Fibroblast of gingiva (primary cell): Measurements from ENCODE around the gene CAMKK2.

Experiments
- DNase-seq: peaks from one replicate; pipeline ENCODE4 v3.0.0-alpha.2; 2011; ENCODE audit warnings: low read depth

Gene CAMKK2

DNA sequence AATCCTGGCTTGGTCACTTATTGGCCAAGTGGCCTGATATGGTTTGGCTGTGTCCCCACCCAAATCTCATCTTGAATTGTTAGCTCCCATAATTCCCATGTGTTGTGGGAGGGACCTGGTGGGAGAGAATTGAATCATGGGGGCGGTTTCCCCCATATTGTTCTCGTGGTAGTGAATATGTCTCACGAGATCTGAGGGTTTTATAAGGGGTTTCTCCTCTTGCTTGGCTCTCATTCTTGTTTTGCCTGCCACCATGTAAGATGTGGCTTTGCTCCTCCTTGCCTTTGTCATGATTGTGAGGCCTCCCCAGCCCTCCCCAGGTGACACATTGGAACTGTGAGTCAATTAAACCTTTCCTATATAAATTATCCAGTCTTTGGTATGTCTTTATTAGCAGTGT is 105.4 kb downstream of the CAMKK2 start:
- no peak for DNase-seq

DNA sequence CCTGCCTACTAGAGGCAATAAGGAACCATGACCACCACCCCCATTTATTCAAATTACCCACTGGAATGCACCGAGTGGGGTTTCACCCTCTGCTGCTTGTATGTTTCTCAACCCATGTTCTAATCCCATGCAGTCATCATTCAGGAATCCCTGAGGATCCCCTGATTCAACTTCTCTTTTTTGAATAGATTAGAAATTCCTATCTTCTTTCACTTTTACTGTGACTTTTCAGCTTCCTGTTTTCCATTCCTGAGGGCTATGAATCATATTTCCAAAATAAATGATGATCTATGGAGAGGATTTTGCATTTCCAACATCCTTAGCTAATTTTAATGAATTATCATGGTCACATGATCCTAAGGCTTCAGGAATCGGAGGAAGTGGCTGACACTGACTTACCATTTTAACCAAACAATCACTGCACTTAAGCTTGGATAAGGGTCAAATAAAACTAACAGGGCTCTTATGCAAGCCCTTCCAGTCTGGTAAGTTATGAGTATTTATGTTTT is 105.9 kb downstream of the CAMKK2 start:
- peak; percentile 83 for DNase-seq

DNA sequence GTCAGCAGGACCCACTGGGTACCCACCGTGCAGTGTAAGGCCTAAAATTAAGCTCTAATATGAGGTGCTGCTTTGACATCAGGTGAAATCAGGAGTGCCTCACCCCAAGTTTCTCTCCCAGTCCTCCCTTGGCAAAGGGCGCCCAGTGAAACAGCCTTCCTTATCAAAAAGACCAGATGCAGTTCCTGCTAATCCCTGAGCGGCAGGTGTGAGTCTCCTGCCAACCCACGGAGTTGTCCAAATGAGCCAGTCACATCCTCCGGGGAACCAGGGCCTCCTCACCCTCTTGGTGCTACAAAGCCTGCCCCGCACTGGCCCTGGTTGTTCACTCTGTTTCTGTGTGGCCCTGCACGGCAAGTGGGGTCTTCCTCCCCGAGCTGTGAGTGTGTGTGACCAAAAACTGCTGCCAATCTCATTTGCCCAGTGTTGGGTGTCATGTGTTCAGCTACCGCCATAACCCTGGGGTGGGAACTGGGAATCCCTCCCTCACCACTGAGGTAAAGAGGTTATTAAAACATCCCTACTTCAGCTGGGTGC is 106.8 kb downstream of the CAMKK2 start:
- DNase-seq = no peak

DNA sequence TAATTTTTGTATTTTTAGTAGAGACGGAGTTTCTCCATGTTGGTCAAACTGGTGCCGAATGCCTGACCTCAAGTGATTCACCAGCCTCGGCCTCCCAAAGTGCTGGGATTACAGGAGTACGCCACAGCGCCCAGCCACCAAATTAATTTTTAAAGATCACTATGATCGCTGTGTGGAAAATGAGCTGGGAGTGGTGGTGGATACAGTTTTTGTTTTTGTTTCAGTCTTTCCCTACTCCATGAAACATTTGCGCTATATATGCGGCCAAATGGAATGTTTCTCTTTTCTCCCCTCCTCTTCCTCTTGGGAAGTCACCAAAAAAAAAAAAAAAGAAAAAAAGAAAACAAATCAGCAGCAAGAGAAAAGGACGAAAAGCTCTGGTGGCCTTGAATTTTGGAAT is 107.4 kb downstream of the CAMKK2 start:
- DNase-seq = no peak

DNA sequence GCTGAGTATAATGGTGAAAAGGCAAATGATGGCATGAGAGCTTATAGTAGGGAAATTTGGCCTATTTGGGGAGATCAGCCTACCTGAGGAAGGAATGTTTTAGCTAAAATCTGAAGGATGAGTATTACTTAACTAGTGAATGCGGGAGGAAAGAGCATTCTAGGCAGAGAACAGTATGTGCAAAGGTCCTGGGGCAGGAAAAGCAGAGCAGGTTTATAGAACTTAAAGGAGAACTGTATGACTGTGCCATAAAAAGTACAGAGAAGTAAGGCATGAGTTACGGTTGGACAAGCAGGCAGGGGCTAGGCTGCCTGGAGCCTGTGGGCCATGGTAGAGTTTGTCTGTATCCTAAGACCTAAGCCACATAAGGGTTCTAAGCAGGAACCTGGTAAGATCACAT is 108.3 kb downstream of the CAMKK2 start:
- no peak for DNase-seq
